Measurements from ENCODE around the gene GYPE. TPM values are rescaled to one million over a fixed set of nuclear protein-coding genes. Genes with fewer than 3 reads are reported as not detected.
"Not testable (repeated sequence)": the region's sequence is repeated elsewhere in the genome, so short reads cannot be mapped to it uniquely, and the experiment has no call there.

The GYPE gene
- not detected in 2 replicates for total RNA-seq
- long read RNA-seq, result 0 reads

- H3K4me3 Mint-ChIP-seq; H3K36me3 Mint-ChIP-seq (ENCODE audit: low read depth); H3K9me3 Mint-ChIP-seq; H3K4me1 Mint-ChIP-seq; DNase-seq (ENCODE audit: low read depth, low spot score); H3K27ac Mint-ChIP-seq (ENCODE audit: unreplicated experiment): not testable (repeated sequence)
- peaks cover 12% of the 10 kb centered on the region for H3K27me3 Mint-ChIP-seq (ENCODE audit: low read depth)
Observed at GRCh38 chr4:143905440-143905839, at the start of gene GYPE. TSS of gene GYPE (minus strand) at chr4:143905559. CDS start at chr4:143905507, 52 bp downstream.

- H3K27me3 Mint-ChIP-seq (ENCODE audit: low read depth); DNase-seq (ENCODE audit: low read depth, low spot score); H3K4me3 Mint-ChIP-seq; H3K36me3 Mint-ChIP-seq (ENCODE audit: low read depth); H3K4me1 Mint-ChIP-seq; H3K9me3 Mint-ChIP-seq; H3K27ac Mint-ChIP-seq (ENCODE audit: unreplicated experiment): not testable (repeated sequence)
Observed at GRCh38 chr4:143951458-143951972, 46.2 kb upstream of the GYPE start.

GRCh38 chr4:143950967-143951366 lies 45.6 kb upstream of the GYPE start:
- not testable (repeated sequence) for H3K9me3 Mint-ChIP-seq; DNase-seq (ENCODE audit: low read depth, low spot score); H3K27ac Mint-ChIP-seq (ENCODE audit: unreplicated experiment); H3K4me1 Mint-ChIP-seq; H3K4me3 Mint-ChIP-seq; H3K27me3 Mint-ChIP-seq (ENCODE audit: low read depth); H3K36me3 Mint-ChIP-seq (ENCODE audit: low read depth)

GRCh38 chr4:143950185-143950584 lies 44.8 kb upstream of the GYPE start:
- not testable (repeated sequence) for H3K27me3 Mint-ChIP-seq (ENCODE audit: low read depth); DNase-seq (ENCODE audit: low read depth, low spot score); H3K36me3 Mint-ChIP-seq (ENCODE audit: low read depth); H3K4me1 Mint-ChIP-seq; H3K4me3 Mint-ChIP-seq; H3K27ac Mint-ChIP-seq (ENCODE audit: unreplicated experiment); H3K9me3 Mint-ChIP-seq

GRCh38 chr4:143947493-143947892 lies 42.1 kb upstream of the GYPE start:
- not testable (repeated sequence) for H3K36me3 Mint-ChIP-seq (ENCODE audit: low read depth); H3K9me3 Mint-ChIP-seq

GRCh38 chr4:143940708-143941107 lies 35.3 kb upstream of the GYPE start:
- H3K4me1 Mint-ChIP-seq; H3K36me3 Mint-ChIP-seq (ENCODE audit: low read depth); H3K4me3 Mint-ChIP-seq; DNase-seq (ENCODE audit: low read depth, low spot score); H3K9me3 Mint-ChIP-seq; H3K27me3 Mint-ChIP-seq (ENCODE audit: low read depth): not testable (repeated sequence)
- H3K27ac Mint-ChIP-seq (ENCODE audit: unreplicated experiment), result peak overlapping the region; percentile 50

More at GRCh38 chr4:143947493-143947892, 42.1 kb upstream of the GYPE start:
- H3K27ac Mint-ChIP-seq (ENCODE audit: unreplicated experiment); H3K4me3 Mint-ChIP-seq; H3K4me1 Mint-ChIP-seq; H3K27me3 Mint-ChIP-seq (ENCODE audit: low read depth); DNase-seq (ENCODE audit: low read depth, low spot score): not testable (repeated sequence)

GRCh38 chr4:143939528-143939927 lies 34.2 kb upstream of the GYPE start:
- Mint-ChIP-seq H3K27ac (ENCODE audit: unreplicated experiment) (no peak overlapping the region), H3K27me3 (ENCODE audit: low read depth) (no peaks in the 10 kb centered on the region), H3K36me3 (ENCODE audit: low read depth) (no peaks in the 10 kb centered on the region), H3K4me1 (no peaks in the 10 kb centered on the region), H3K9me3 (peaks cover 3% of the 10 kb centered on the region), H3K4me3 (no peak overlapping the region)
- no peak for TF ChIP-seq CTCF (conservative IDR thresholded peaks at IDR 0.05)
- no peak for DNase-seq (ENCODE audit: low read depth, low spot score)

- H3K9me3 Mint-ChIP-seq; H3K4me3 Mint-ChIP-seq; DNase-seq (ENCODE audit: low read depth, low spot score); H3K27me3 Mint-ChIP-seq (ENCODE audit: low read depth); H3K4me1 Mint-ChIP-seq; H3K36me3 Mint-ChIP-seq (ENCODE audit: low read depth); H3K27ac Mint-ChIP-seq (ENCODE audit: unreplicated experiment): not testable (repeated sequence)
Observed at GRCh38 chr4:143938890-143939289, 33.5 kb upstream of the GYPE start.

GRCh38 chr4:143921181-143921580 lies 15.8 kb upstream of the GYPE start:
- no peak for DNase-seq (ENCODE audit: low read depth, low spot score)
- Mint-ChIP-seq H3K36me3 (ENCODE audit: low read depth) (no peaks in the 10 kb centered on the region), H3K4me1 (peaks cover 7% of the 10 kb centered on the region), H3K4me3 (no peak overlapping the region), H3K27ac (ENCODE audit: unreplicated experiment) (no peak overlapping the region), H3K9me3 (no peaks in the 10 kb centered on the region), H3K27me3 (ENCODE audit: low read depth) (peaks cover 8% of the 10 kb centered on the region)
- TF ChIP-seq CTCF (conservative IDR thresholded peaks at IDR 0.05), result no peak

- not testable (repeated sequence) for H3K27ac Mint-ChIP-seq (ENCODE audit: unreplicated experiment); H3K4me3 Mint-ChIP-seq; H3K4me1 Mint-ChIP-seq; H3K36me3 Mint-ChIP-seq (ENCODE audit: low read depth); H3K9me3 Mint-ChIP-seq; H3K27me3 Mint-ChIP-seq (ENCODE audit: low read depth); DNase-seq (ENCODE audit: low read depth, low spot score)
Observed at GRCh38 chr4:143916485-143916884, 11.1 kb upstream of the GYPE start.

- H3K9me3 Mint-ChIP-seq; DNase-seq (ENCODE audit: low read depth, low spot score); H3K4me3 Mint-ChIP-seq; H3K27me3 Mint-ChIP-seq (ENCODE audit: low read depth); H3K27ac Mint-ChIP-seq (ENCODE audit: unreplicated experiment); H3K36me3 Mint-ChIP-seq (ENCODE audit: low read depth); H3K4me1 Mint-ChIP-seq: not testable (repeated sequence)
Observed at GRCh38 chr4:143912478-143912877, 7.1 kb upstream of the GYPE start.

- DNase-seq (ENCODE audit: low read depth, low spot score); H3K9me3 Mint-ChIP-seq; H3K4me1 Mint-ChIP-seq; H3K36me3 Mint-ChIP-seq (ENCODE audit: low read depth); H3K27me3 Mint-ChIP-seq (ENCODE audit: low read depth); H3K27ac Mint-ChIP-seq (ENCODE audit: unreplicated experiment); H3K4me3 Mint-ChIP-seq: not testable (repeated sequence)
Observed at GRCh38 chr4:143911528-143912417, 6.4 kb upstream of the GYPE start.
